Measurements from ENCODE around the gene UBE3B. TPM values are rescaled to one million over a fixed set of nuclear protein-coding genes. Genes with fewer than 3 reads are reported as not detected.
"Not testable (repeated sequence)": the region's sequence is repeated elsewhere in the genome, so short reads cannot be mapped to it uniquely, and the experiment has no call there.

UBE3B gene
- total RNA-seq, 4 donors from 2014 or later, result 53.2 to 94.1 (median 61.6) TPM

GRCh38 chr12:109467978-109468676 is 9.3 kb upstream of the UBE3B start:
- DNase-seq (ENCODE audit: low spot score in 2 of 2), result no peak
- TF ChIP-seq POLR2A (IDR thresholded peaks at IDR 0.05) (no peak), EP300 (IDR thresholded peaks at IDR 0.05) (no peak), CTCF (IDR thresholded peaks at IDR 0.05) (no peak), POLR2AphosphoS5 (IDR thresholded peaks at IDR 0.05) (no peak)
- no peaks in the 10 kb centered on the region for H3K9me3 ChIP-seq
- peaks cover 33% of the 10 kb centered on the region for H3K36me3 ChIP-seq
- H3K27me3 ChIP-seq, result no peaks in the 10 kb centered on the region
- 58% methylated on average over 6 of the region's 8 CpGs for WGBS
- H3K4me1 ChIP-seq, result peaks cover 68% of the 10 kb centered on the region
- peak overlapping the region; percentile 53 for H3K27ac ChIP-seq
- H3K4me3 ChIP-seq, result no peak overlapping the region

- H3K4me3 ChIP-seq, result no peak overlapping the region
- TF ChIP-seq POLR2AphosphoS5 (IDR thresholded peaks at IDR 0.05), result no peak
- no peaks in the 10 kb centered on the region for H3K9me3 ChIP-seq
- no peak overlapping the region for H3K27ac ChIP-seq
- 76% methylated on average over 10 of the region's 10 CpGs for WGBS
- peaks cover 33% of the 10 kb centered on the region for H3K36me3 ChIP-seq
- H3K4me1 ChIP-seq, result peaks cover 57% of the 10 kb centered on the region
- DNase-seq (ENCODE audit: low spot score in 2 of 2), result no peak
- no peaks in the 10 kb centered on the region for H3K27me3 ChIP-seq
Measured at GRCh38 chr12:109469517-109469916, 7.9 kb upstream of the UBE3B start.

- WGBS, result 97% methylated on average over 3 of the region's 3 CpGs
- Histone ChIP-seq H3K4me3 (no peak overlapping the region), H3K27ac (no peak overlapping the region), H3K9me3 (no peaks in the 10 kb centered on the region), H3K27me3 (no peaks in the 10 kb centered on the region), H3K4me1 (peaks cover 45% of the 10 kb centered on the region), H3K36me3 (peaks cover 24% of the 10 kb centered on the region)
- no peak for DNase-seq (ENCODE audit: low spot score in 2 of 2)
- no peak for TF ChIP-seq CTCF (IDR thresholded peaks at IDR 0.05)
- no peak for TF ChIP-seq EP300 (IDR thresholded peaks at IDR 0.05)
- no peak for TF ChIP-seq POLR2A (IDR thresholded peaks at IDR 0.05)
- TF ChIP-seq POLR2AphosphoS5 (IDR thresholded peaks at IDR 0.05), result no peak
Measured at GRCh38 chr12:109473006-109473405, 4.4 kb upstream of the UBE3B start.

GRCh38 chr12:109473526-109474270 is 3.7 kb upstream of the UBE3B start:
- peaks cover 19% of the 10 kb centered on the region for H3K36me3 ChIP-seq
- WGBS, result 90% methylated on average over 16 of the region's 16 CpGs

GRCh38 chr12:109475121-109475520 is 2.3 kb upstream of the UBE3B start:
- TF ChIP-seq EP300 (IDR thresholded peaks at IDR 0.05), result no peak
- no peaks in the 10 kb centered on the region for H3K9me3 ChIP-seq
- no peaks in the 10 kb centered on the region for H3K27me3 ChIP-seq
- H3K4me3 ChIP-seq, result no peak overlapping the region
- no peak for DNase-seq (ENCODE audit: low spot score in 2 of 2)
- no peak overlapping the region for H3K27ac ChIP-seq
- peaks cover 55% of the 10 kb centered on the region for H3K4me1 ChIP-seq
- peaks cover 6% of the 10 kb centered on the region for H3K36me3 ChIP-seq
- WGBS, result 98% methylated on average over 7 of the region's 7 CpGs

More at GRCh38 chr12:109473526-109474270, 3.7 kb upstream of the UBE3B start:
- not testable (repeated sequence) for H3K4me3 ChIP-seq; H3K27me3 ChIP-seq; H3K27ac ChIP-seq; H3K9me3 ChIP-seq; DNase-seq (ENCODE audit: low spot score in 2 of 2)
- H3K4me1 ChIP-seq, result peaks cover 47% of the 10 kb centered on the region

- no peak for TF ChIP-seq EP300 (IDR thresholded peaks at IDR 0.05)
- TF ChIP-seq POLR2AphosphoS5 (IDR thresholded peaks at IDR 0.05), result no peak
- no peak for TF ChIP-seq CTCF (IDR thresholded peaks at IDR 0.05)
- no peak for TF ChIP-seq POLR2A (IDR thresholded peaks at IDR 0.05)
- H3K9me3 ChIP-seq, result no peaks in the 10 kb centered on the region
- H3K4me1 ChIP-seq, result peaks cover 47% of the 10 kb centered on the region
- H3K4me3 ChIP-seq, result peak overlapping the region; percentile 99
- H3K36me3 ChIP-seq, result peaks cover under 1% of the 10 kb centered on the region
- WGBS, result 14% methylated on average over 19 of the region's 19 CpGs
- H3K27ac ChIP-seq, result peak overlapping the region; percentile 99
- H3K27me3 ChIP-seq, result no peaks in the 10 kb centered on the region
- DNase-seq (ENCODE audit: low spot score in 2 of 2), result no peak
Measured at GRCh38 chr12:109475993-109476806, 1.2 kb upstream of the UBE3B start.
